K562 (cell line): ENCODE data around the gene ANKRD34A. TPM values are rescaled to one million over a fixed set of nuclear protein-coding genes. Genes with fewer than 3 reads are reported as not detected.

Source experiments
- ATAC-seq: fragments of 200-7000 bp; cut with Tn5 transposase; 3 replicates; pipeline ENCODE4 v1.9.1; 2020; ENCODE audit warnings: moderate library complexity
- BruUV-seq: library from RNA; stranded (reverse); fragments of 400-500 nt; replicated peaks from 2 replicates; lab custom pipeline; 2021; lab: Mats Ljungman, UMichigan
- CTCF ChIA-PET: fragments of 300-600 bp; formaldehyde crosslinking; extraction: SDS; loops from one replicate; lab custom pipeline; 2021; ENCODE audit warnings: low intra/inter-chr PET ratio; lab: Yijun Ruan, JAX
- POLR2A ChIA-PET: fragments of 300-600, 350-650 bp; sonication (Branson Sonifier 250); formaldehyde crosslinking; extraction: SDS; loops from one replicate; lab custom pipeline; 2021; ENCODE audit warnings: antibody characterized with exemption, inconsistent platforms; lab: Yijun Ruan, JAX
- DNase-seq, 4 experiments: peaks; one replicate each; pipeline versions ENCODE4 v3.0.0 to v3.0.0-alpha.2; 2011 to 2018; ENCODE audit warnings: low spot score in 3 of 4, mixed read lengths in 3 of 4; ENCODE audit errors: extremely low read depth in 1 of 4
- FAIRE-seq: peaks from 2 replicates; lab custom pipeline; 2011; peaks lifted over from hg19 to GRCh38; lab: Jason Lieb, UNC
- H2AFZ ChIP-seq: 2 replicates; pipeline ENCODE4 v1.6.0; 2011; ENCODE audit warnings: low read depth, low read length, control low read depth, inconsistent platforms
- H3K27ac ChIP-seq: fragments of 200-600 bp; 3 replicates; pipeline ENCODE4 v1.8.0; 2011; ENCODE audit warnings: low read depth, mild to moderate bottlenecking, control low read depth, inconsistent platforms, low read length, moderate library complexity, mixed read lengths; ENCODE audit errors: extremely low read depth
- H3K27me3 ChIP-seq, 2 experiments: fragments of 300-600 bp in 1 of 2; 2 replicates in 1 of 2; 3 replicates in 1 of 2; pipeline versions ENCODE4 v1.6.0 to v1.8.0; 2011; ENCODE audit warnings: inconsistent platforms in 2 of 2, low read length in 2 of 2, mild to moderate bottlenecking in 1 of 2, mixed read lengths in 1 of 2, moderate library complexity in 1 of 2; ENCODE audit not compliant: control insufficient read depth in 2 of 2, insufficient read depth in 2 of 2
- H3K36me3 ChIP-seq: fragments of 300-600 bp; 3 replicates; pipeline ENCODE4 v1.8.0; 2011; ENCODE audit warnings: mild to moderate bottlenecking, low read length, inconsistent platforms; ENCODE audit not compliant: control insufficient read depth, insufficient read depth
- H3K4me1 ChIP-seq, 2 experiments: fragments of 200-600 bp in 1 of 2; replicated peaks in 1 of 2; 2 replicates in 1 of 2; 3 replicates in 1 of 2; pipeline versions ENCODE4 v1.5.1 to v1.8.0; 2011; ENCODE audit warnings: inconsistent platforms in 2 of 2, low read length in 2 of 2, mild to moderate bottlenecking in 1 of 2, mixed read lengths in 1 of 2, moderate library complexity in 1 of 2; ENCODE audit not compliant: control insufficient read depth in 2 of 2, insufficient read depth in 2 of 2
- H3K4me2 ChIP-seq: 2 replicates; pipeline ENCODE4 v1.6.1; 2011; ENCODE audit warnings: low read length, control low read depth, inconsistent platforms, mixed read lengths; ENCODE audit not compliant: insufficient read depth
- H3K4me3 ChIP-seq: fragments of 200-600 bp; sonication (generic), shearing (Covaris generic); 2 replicates; pipeline ENCODE4 v1.5.1; 2016; ENCODE audit warnings: control low read depth, inconsistent platforms
- H3K79me2 ChIP-seq: fragments of 200-600 bp; 3 replicates; pipeline ENCODE4 v1.8.0; 2011; ENCODE audit warnings: low read length, inconsistent platforms; ENCODE audit not compliant: control insufficient read depth, insufficient read depth
- H3K9ac ChIP-seq, 2 experiments: 2 replicates each; pipeline versions ENCODE4 v1.6.0 to v1.6.1; 2011; ENCODE audit warnings: low read depth in 2 of 2, low read length in 2 of 2, control low read depth in 1 of 2, inconsistent platforms in 1 of 2, mild to moderate bottlenecking in 1 of 2, mixed read lengths in 1 of 2; ENCODE audit not compliant: insufficient read depth in 1 of 2
- H3K9me1 ChIP-seq: one replicate; pipeline ENCODE4 v1.6.0; 2011; ENCODE audit warnings: inconsistent platforms, mild to moderate bottlenecking, low read length, moderate library complexity; ENCODE audit not compliant: control insufficient read depth, insufficient read depth
- H3K9me3 ChIP-seq: replicated peaks from 2 replicates; pipeline ENCODE4 v1.5.1; 2011; ENCODE audit warnings: low read depth, low read length, inconsistent platforms; ENCODE audit not compliant: control insufficient read depth, insufficient read depth
- H4K20me1 ChIP-seq: replicated peaks from 2 replicates; pipeline ENCODE4 v1.6.1; 2011; ENCODE audit warnings: low read length, inconsistent platforms, mixed read lengths; ENCODE audit not compliant: control insufficient read depth, insufficient read depth
- FOXP1 ChIP-seq: sonication (generic); formaldehyde crosslinking; IDR thresholded peaks from 2 replicates; pipeline ENCODE4 v1.8.0; 2022; ENCODE audit warnings: mild to moderate bottlenecking, missing genetic modification reagents
- HDAC3 ChIP-seq: fragments of 450-650 bp; IDR thresholded peaks from 2 replicates; pipeline ENCODE4 v1.6.1; 2018; ENCODE audit warnings: borderline replicate concordance, mild to moderate bottlenecking, moderate library complexity; ENCODE audit not compliant: partially characterized antibody
- HNRNPL ChIP-seq: fragments of 200-400 bp; formaldehyde crosslinking; IDR thresholded peaks from 2 replicates; pipeline ENCODE4 v1.6.1; 2017; ENCODE audit warnings: low read depth, mild to moderate bottlenecking, low read length
- MBD2 ChIP-seq: sonication (generic); IDR thresholded peaks from 2 replicates; pipeline ENCODE4 v1.6.1; 2016; ENCODE audit warnings: low read depth, borderline replicate concordance
- SPI1 ChIP-seq: IDR thresholded peaks from 2 replicates; pipeline ENCODE4 v1.6.1; 2011; ENCODE audit warnings: low read depth, low read length, control low read depth, borderline replicate concordance
- ZNF79 ChIP-seq: fragments of 250-450 bp; sonication (Bioruptor Pico); IDR thresholded peaks from 2 replicates; pipeline ENCODE4 v1.4.0; 2020; ENCODE audit warnings: low read depth, mild to moderate bottlenecking, moderate library complexity
- WGBS: fragments of 100-300 bp; shearing (Covaris generic); methylation state at CpG from one replicate; pipeline ENCODE4 v1.1.6; 2016; ENCODE audit warnings: low coverage, mixed read lengths; ENCODE audit not compliant: insufficient coverage; ENCODE audit errors: missing lambda C conversion rate; 5-methylcytosine and 5-hydroxymethylcytosine counted together
- in situ Hi-C: fragments of 300-500 bp; cut with MboI; formaldehyde crosslinking; loops from 4 replicates; pipeline ENCODE4 v1.15.0; 2018; ENCODE audit warnings: inconsistent platforms, mixed read lengths
- intact Hi-C: fragments of 100-400 bp; cut with micrococcal nuclease; formaldehyde crosslinking; loops from 2 replicates; pipeline ENCODE4 v1.14.2; 2022
- polyA plus RNA-seq, 8 experiments: library from polyadenylated mRNA; depleted of rRNA in 4 of 8; stranded (reverse) in 5 of 8; unstranded in 3 of 8; fragments of >200 nt; fragmentation: Nextera tagmentation in 2 of 8; fragmentation: Illumina TruSeq in 1 of 8; extraction: Ambion mirVana in 2 of 8; extraction: Trizol in 1 of 8; gene quantifications; 2 replicates each; pipeline versions ENCODE4 v1.2.1 to v1.2.3, GENCODE V29; 2011 to 2014; ENCODE audit warnings: inconsistent platforms in 1 of 8, missing spikeins in 1 of 8
- total RNA-seq, 7 experiments: library from RNA; depleted of rRNA in 6 of 7; stranded (reverse); fragments of >200 nt in 6 of 7; fragmentation: Illumina TruSeq in 2 of 7; extraction: Trizol in 2 of 7; gene quantifications; 2 replicates each; pipeline versions ENCODE4 v1.2.1 to v1.2.3, GENCODE V29; 2011 to 2021; ENCODE audit warnings: low replicate concordance in 1 of 7

Gene ANKRD34A
- total and polyA plus RNA-seq, 9 of the 15 experiments (the other 6 are each of a cell fraction or from before 2014, with no cell fraction given): 0.06 to 1.6 (median 0.43) TPM

- no peak overlapping the region for H3K27ac ChIP-seq
- no peaks in the 10 kb centered on the region for H3K27me3 ChIP-seq
- CTCF ChIA-PET: no interaction called here
- ATAC-seq (no peak), FAIRE-seq (no peak), DNase-seq (no peak)
- in situ Hi-C loops (no loop called here), intact Hi-C loops (no loop called here)
- TF ChIP-seq FOXP1 (CRISPR knock-in tag) (no peak), ZNF79 (CRISPR knock-in tag) (no peak), HDAC3 (no peak), MBD2 (no peak)
- POLR2A ChIA-PET: interaction anchor here (0.8 to 4.3 kb wide), 3 partner anchors 9 to 13 kb away, joined by 4 to 25 read pairs (median 8); no protein-coding TSS in a partner anchor
- H3K9ac ChIP-seq: peak overlapping the region in 1 of 2 experiments; percentile 73; a peak in 1 of 4 replicates
- H4K20me1 ChIP-seq: no peaks in the 10 kb centered on the region
- no peak overlapping the region for H3K4me3 ChIP-seq
- H3K4me1 ChIP-seq: peaks cover 20 to 37% of the 10 kb centered on the region in 2 experiments; a peak in 4 of 5 replicates
- H2AFZ ChIP-seq: peak overlapping the region; percentile 28; the same call in 1 of the 2 replicates
- BruUV-seq: no TSS peak
- H3K79me2 ChIP-seq: peaks cover 17% of the 10 kb centered on the region
- H3K9me3 ChIP-seq: no peaks in the 10 kb centered on the region
- WGBS: 63% methylated on average over 2 of the region's 2 CpGs
- H3K36me3 ChIP-seq: no peaks in the 10 kb centered on the region
- no peaks in the 10 kb centered on the region for H3K9me1 ChIP-seq
- H3K4me2 ChIP-seq: no peak overlapping the region
Observed at GRCh38 chr1:146001709-146002108, 37.3 kb upstream of the ANKRD34A start.

GRCh38 chr1:145999321-146000024 lies 35.1 kb upstream of the ANKRD34A start:
- intact Hi-C loops: no loop called here
- POLR2A ChIA-PET: interaction anchor here (14.0 kb wide), 1 partner anchor 17 kb away, joined by 320 read pairs; no protein-coding TSS in a partner anchor

More at GRCh38 chr1:145999321-146000024, 35.1 kb upstream of the ANKRD34A start:
- H4K20me1 ChIP-seq: peaks cover 18% of the 10 kb centered on the region
- H3K4me3 ChIP-seq: no peak overlapping the region
- no peak overlapping the region for H3K27ac ChIP-seq
- CTCF ChIA-PET: no interaction called here
- H3K9ac ChIP-seq: peak overlapping the region; percentile 39 to 57; a peak in 2 of 4 replicates
- peak overlapping the region; percentile 21 for H2AFZ ChIP-seq
- H3K9me3 ChIP-seq: no peaks in the 10 kb centered on the region
- 19% methylated on average over 5 of the region's 5 CpGs for WGBS
- no peak for ATAC-seq
- H3K4me1 ChIP-seq: peaks cover 14 to 27% of the 10 kb centered on the region in 2 experiments; a peak in 3 of 5 replicates
- in situ Hi-C loops: no loop called here
- no peak overlapping the region for H3K4me2 ChIP-seq
- no peaks in the 10 kb centered on the region for H3K9me1 ChIP-seq
- H3K79me2 ChIP-seq: peaks cover 40% of the 10 kb centered on the region
- no peak for FAIRE-seq
- TF ChIP-seq HNRNPL (no peak), SPI1 (0 out of 2 replicates have a peak, but pooled peaks have one; percentile 5)
- H3K27me3 ChIP-seq: no peaks in the 10 kb centered on the region
- peaks cover 16% of the 10 kb centered on the region for H3K36me3 ChIP-seq
- DNase-seq: no peak
- BruUV-seq: no TSS peak
